GM18517 (cell line): ENCODE results near the gene CDO1.
"Not testable (repeated sequence)": the region's sequence is repeated elsewhere in the genome, so short reads cannot be mapped to it uniquely, and the experiment has no call there.

Experiments used
- ATAC-seq: cut with Tn5 transposase; IDR thresholded peaks from one replicate; pipeline ENCODE4 v1.9.1; 2021; ENCODE audit warnings: mild to moderate bottlenecking, moderate library complexity; ENCODE audit not compliant: unreplicated experiment

Gene CDO1

DNA sequence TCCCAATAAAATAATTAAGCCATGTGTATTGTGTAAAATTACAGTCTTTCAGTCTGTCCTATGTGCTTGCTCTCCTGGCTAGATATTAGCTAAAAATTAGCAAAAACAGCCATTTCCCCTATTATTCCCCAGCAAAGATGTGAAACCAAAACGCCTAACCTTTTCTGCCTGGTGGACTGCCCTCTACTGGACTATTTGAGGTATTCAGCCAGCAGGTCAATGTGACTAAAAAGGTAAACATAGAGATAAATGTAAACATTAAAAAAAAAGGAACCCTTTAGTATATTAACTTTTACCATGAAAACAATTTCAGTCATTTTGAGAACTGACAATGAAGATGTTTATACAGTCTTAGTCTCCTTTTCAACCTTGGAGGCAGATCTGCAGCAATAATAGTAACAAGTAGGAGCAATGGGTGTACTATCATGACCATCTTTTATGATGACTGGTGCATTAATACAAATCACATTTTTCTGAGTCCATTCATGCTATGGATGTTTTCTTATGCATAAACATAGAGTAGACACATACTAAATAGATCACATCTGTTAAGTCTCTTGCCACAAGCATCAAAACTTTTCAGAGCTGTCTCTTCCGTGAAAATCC is 14.8 kb upstream of the CDO1 start:
- no peak for ATAC-seq

DNA sequence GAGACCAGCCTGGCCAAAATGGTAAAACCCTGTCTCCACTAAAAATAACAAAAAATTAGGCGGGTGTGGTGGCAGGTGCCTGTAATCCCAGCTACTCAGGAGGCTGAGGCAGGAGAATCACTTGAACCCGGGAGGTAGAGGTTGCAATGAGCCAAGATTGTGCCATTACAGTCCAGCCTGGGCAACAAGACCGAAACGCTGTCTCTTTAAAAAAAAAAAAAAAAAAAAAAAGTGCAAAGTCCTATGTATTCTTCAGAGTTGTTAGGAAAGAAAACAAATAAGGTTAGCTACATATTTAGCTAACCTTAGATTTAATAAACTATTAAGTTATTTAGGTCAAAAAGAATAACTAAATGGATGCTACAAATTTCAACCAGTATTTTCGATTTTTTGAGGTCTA is 13.5 kb upstream of the CDO1 start:
- no peak for ATAC-seq

DNA sequence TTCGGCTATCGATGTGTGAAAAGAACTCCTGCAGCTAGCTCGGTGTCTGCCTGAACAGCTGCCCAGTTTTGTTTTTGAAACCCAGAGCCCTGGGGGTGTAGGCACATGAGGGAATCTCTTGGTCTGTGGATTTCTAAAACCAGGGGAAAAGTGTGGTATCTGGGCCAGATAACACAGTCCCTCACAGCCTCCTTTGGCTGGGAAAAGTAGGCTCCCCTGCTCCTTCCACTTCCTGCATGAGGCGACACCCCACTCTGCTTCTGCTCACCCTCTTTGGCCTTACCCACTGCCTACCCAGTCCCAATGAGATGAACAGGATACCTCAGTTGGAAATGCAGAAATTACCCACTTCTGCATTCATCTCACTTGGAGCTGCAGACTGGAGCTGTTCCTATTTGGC is 9.5 kb upstream of the CDO1 start:
- ATAC-seq: no peak

GRCh38 chr5:115824983-115825382 is 8.5 kb upstream of the CDO1 start:
- not testable (repeated sequence) for ATAC-seq

DNA sequence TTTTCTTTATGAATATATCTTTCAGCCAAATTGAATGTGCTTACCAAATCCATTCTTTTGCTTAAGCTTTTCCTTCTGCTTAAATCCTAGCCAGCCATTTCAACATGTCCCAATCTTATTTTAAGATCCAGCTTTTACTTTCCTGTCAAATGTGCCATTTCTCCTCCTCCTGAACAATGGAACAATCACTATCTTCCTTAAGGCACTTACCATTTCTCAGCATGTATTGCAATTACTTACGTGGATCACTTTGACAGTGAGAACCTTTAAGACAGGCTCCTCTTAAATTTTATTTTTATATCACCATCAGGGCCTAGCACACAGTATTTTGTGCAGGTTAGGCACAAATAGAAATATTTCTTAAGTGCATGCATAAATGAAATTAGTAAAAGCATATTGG is 4.4 kb upstream of the CDO1 start:
- ATAC-seq: no peak

DNA sequence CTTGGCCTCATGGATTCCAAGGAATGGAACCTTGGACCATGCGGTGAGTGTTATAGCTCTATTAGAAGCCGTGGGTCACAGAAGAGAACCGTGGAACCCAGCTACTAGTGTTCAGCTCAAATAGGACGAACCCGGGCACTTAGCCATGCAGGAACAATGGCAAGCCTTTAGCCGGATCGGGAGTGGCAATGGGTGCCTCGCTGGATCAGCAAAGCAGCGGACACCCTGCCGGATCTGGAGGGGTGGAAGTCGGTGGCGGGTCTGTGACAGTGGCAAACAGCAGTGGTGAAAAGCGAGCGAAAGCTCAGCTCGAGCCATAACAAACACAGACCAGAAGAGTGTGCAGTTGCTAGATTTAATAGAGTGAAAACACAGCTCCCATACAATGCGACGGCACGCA is 2.4 kb upstream of the CDO1 start:
- ATAC-seq: no peak

DNA sequence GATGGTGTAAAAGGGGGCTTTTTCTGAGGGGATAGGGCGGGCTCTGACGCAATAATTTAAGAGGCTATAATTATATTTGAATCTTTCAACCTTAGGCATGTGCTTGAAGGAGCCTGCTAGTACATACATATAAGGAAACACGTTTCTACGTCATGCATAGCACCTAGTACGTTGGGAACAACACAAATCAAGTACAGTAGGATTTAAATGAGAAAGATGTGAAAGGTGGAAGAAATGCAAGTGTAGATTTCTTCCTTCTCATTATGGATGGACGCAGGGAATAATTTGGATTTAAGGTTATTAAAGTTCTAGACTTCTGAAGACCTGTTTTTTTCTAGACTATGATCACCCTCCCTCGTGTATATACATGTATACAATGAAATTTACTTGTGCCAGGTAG is 927 bp upstream of the CDO1 start:
- no peak for ATAC-seq

GRCh38 chr5:115815693-115816225 is 700 bp downstream of the CDO1 start:
- no peak for ATAC-seq

DNA sequence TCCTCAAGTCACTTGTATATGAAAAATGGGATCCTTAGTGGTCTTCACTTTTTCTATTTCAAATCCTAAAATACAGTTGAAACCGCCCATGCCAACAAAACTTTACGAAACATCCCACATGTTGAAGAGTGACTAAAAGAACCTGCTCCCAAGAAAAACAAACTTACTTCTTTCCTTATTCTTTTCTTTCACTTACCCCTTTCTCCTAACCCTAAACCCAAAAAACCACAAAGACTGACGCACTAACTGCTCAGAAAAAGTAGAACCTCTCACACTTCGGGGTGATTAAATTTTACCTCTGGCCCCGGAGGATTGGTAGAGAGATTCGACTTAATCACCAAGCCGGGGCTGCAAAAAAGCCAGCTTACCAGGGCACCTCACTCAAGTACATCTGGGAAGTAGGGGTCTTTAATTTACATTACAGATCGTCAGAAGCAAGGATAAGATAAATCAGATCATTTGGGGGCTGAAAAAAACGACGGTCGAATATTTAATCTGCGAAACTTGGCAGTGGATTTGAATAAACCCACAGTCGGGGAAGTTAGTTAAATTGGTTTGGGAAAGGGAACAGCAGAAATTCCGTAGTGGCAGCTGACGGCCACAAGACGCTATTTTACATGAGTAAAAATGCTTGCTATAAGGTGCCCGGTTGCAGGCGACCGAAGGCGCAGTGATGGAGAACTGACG is 1.3 kb downstream of the CDO1 start:
- ATAC-seq: no peak

DNA sequence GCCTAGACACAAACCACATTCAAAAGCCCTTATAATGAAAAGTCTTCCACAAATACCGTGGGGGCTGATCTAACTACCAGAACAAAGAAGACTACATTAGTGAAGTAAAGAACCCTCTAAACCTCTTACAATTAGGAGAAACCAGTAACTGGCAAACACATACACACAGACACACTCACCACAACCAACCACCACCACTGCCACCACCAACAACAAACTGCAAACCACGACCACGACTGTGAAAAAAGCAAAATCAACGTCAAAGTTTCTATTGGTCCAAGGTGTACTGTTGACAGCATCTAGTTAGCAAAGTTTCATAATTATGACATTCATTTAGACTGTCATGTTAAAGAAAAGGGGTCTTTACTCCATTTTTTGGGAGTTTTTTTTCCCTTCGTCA is 2.7 kb downstream of the CDO1 start:
- no peak for ATAC-seq

DNA sequence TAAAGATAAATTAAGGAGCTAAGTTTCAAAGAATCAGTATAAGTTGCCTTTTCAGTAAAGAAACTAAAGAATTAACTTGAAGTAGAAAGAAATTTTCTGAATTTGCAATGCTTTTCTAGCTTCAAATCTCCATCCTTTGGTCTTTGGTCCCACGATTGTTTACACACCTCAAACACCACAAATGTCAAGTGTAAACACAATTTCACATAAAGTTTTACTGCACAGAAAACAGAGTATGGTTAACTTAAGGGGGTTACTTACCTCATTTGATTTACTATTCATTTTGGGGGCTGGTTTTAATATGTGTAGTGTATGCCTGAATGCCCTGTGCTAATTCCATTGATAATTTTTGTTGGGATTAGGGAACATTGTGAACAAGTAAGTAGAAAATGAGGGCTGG is 4.1 kb downstream of the CDO1 start:
- no peak for ATAC-seq

- no peak for ATAC-seq
Measured at GRCh38 chr5:115811406-115811805, 5.1 kb downstream of the CDO1 start.

DNA sequence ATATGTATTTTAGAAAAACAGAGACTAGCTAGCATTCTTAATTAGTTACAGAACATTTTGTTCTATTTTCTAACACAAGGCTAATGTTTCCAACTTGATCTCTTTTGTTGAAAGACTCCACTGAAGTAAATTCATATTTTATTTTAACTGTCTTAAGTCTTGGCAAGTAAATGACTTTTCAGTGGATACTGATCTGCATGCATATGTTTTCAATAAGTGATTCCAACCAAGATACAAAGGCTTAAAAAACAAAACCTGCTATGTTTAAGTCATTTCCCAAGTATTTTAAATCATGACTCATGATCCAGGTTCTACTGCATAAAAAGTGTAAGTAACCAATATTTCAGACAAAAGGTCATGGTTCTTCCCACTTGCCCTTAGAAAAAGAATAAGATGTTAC is 5.7 kb downstream of the CDO1 start:
- ATAC-seq: no peak

DNA sequence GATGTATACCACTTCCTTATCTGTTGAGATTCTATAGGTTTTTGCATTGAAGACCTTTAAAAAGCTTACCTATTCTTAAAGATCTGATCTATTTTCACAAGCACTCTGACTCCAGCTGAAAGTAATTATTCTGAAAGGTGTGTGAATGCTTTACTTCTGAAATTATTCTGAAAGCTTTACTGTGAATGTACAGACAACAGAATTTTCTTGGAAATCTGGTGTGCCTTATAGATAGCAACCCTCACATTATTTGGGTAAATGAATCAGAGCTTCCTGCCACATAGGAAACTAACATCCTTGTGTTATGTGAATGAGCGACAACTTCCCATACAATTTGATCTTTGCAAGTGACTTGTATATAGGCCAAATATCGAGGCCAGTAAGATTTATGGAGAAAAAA is 6.5 kb downstream of the CDO1 start:
- ATAC-seq: no peak

DNA sequence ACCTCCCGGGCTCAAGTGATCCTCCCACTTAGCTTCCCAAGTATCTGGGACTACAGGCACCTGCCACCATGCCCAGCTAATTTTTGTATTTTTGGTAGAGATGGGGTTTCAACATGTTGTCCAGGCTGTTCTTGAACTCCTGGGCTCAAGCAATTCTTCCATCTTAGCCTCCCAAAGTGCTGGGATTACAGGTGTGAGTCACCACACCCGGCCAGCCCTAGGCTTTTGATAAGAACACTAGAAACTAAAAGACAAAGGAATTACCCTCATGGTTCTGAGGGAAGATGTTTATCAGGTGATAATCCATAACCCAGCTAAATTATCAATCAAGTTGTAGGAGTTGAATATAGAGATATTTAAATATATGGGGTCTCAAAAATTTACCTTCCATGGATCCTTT is 8.4 kb downstream of the CDO1 start:
- not testable (repeated sequence) for ATAC-seq

DNA sequence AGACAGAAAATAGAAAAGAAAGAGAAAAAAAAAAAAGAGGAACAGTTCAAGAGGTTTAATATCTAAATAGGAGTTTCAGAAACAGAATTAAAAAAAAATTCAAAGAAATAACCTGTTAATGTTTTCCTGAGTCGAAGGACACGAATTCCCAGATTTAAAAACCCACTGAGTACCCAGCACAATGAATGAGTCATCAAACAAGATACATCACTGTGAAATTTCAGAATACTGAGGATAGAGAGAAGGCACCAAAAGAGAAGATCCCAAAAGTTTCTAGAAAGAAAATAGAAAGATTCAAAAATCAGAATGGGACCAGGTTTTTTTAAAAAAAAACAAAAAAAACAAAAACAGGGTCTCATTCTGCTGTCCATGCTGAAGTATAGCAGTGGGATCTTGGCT is 8.8 kb downstream of the CDO1 start:
- no peak for ATAC-seq

DNA sequence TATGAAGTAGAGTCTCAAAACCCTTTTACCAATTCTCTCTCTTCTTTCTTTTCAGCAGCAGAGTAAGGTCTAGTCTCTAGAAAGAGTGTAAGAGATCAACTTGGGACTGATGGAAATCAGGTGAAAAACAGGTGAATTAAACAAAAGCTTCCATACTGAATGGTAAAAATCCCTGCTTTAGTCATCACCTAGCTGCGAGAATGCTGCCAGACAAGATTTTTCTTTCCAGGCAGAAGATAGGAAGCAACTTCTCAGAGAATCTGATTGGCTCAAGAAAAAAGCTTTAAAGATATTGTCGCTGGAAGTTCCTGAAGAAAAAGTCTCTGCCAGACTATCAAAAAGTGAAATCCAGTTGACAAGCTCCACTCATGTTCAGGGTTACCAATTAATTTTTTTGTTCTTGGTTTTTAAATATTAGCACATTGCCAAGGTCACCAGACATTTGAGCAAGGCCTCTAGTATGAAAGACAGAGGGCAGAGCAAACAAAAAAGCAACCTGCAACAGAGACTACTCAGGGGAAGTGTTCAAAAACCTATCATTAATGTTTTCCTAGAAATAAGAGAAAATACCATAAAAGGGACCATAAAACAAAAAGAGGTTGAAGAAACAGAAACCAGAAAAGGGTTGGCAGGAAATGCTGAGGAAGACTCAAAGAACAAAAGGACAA is 9.3 kb downstream of the CDO1 start:
- ATAC-seq: no peak

DNA sequence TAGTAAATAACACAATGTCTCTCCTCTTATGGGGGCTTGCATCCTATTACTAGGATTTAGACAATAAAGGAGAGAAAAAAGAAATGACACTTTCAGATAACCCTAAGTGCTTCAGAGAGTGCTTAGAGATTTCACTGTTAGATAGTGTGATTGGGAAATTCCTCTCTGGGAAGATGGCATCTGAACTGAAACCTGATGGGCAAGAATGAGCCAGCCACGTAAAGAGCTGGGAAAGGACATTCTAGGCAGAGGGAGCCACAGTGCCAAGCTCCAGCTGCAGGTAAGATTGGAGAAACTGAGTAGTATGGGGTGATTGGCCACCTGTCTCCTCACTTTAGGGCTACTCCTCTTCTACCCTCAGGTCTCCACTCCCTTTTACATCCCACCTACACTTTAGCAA is 14.5 kb downstream of the CDO1 start:
- ATAC-seq: no peak

DNA sequence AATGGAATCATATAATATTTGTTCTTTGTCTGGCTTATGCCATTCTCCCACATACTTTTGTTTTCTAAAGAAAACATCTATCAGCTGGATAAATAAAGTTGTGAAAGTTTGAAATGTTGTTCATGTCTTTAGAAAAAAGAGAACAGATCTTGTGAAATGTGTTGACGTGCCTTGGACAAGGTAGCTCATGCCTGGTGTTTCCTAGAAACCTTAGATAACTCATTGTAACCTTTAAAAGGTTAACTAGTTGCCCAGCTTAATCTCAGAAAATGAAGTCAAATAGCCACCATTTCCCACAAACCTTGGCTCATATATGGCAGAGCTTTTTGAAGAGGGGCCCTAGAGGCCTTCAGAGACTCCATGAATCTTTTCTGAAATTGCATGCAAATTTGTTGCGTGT is 15.3 kb downstream of the CDO1 start:
- no peak for ATAC-seq

- ATAC-seq: no peak
Measured at GRCh38 chr5:115800108-115800507, 16.4 kb downstream of the CDO1 start.

- ATAC-seq: no peak
Measured at GRCh38 chr5:115798252-115798651, 18.2 kb downstream of the CDO1 start.

DNA sequence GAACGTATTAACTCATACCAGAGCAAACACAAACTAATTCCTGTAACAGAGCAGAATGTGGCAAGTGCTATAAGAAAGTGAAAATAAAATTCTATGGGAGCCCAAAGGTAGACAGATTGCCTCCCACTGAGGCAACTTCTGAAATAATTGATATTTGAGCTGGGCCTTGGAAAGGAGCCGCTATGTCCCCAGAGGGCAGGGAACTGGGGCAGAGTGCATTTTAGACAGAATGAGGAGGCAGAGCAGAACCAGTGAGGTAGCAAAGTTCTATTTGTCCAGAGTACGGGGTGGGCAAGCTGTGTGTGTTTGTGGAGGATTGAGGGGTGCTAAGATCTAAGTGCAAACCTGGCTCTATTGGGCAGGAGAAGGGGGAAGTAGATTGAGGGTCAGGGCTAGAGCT is 19.8 kb downstream of the CDO1 start:
- no peak for ATAC-seq
